B cell (primary cell): Measurements from ENCODE around the gene RNF166. TPM values are rescaled to one million over a fixed set of nuclear protein-coding genes. Genes with fewer than 3 reads are reported as not detected.

ENCODE experiments used
- ATAC-seq: fragments of 200-7000 bp; cut with Tn5 transposase; one replicate; pipeline ENCODE4 v1.10.0; 2021; ENCODE audit warnings: low read depth, mild to moderate bottlenecking, moderate number of reproducible peaks, moderate library complexity
- CTCF ChIA-PET: fragments of 350-600 bp; sonication (Branson Sonifier 250); formaldehyde crosslinking; loops from one replicate; lab custom pipeline; 2021; ENCODE audit warnings: antibody characterized with exemption, inconsistent platforms; lab: Charles Lee
- POLR2A ChIA-PET: fragments of 350-600 bp; sonication (Branson Sonifier 250); formaldehyde crosslinking; loops from one replicate; lab custom pipeline; 2021; ENCODE audit warnings: antibody characterized with exemption; lab: Charles Lee
- DNase-seq: peaks from one replicate; pipeline ENCODE4 v3.0.0; 2013
- H2AFZ ChIP-seq: 2 replicates; pipeline ENCODE4 v1.6.1; 2012; ENCODE audit warnings: mild to moderate bottlenecking, low read depth, low read length; ENCODE audit not compliant: insufficient read depth, poor library complexity, severe bottlenecking
- H3K27ac ChIP-seq, 2 donors: 1 replicate in 1 of 2; 2 replicates in 1 of 2; pipeline ENCODE4 v1.5.1; 2012 to 2013; ENCODE audit warnings: low read length in 2 of 2, mild to moderate bottlenecking in 2 of 2, moderate library complexity in 1 of 2
- H3K27me3 ChIP-seq, 4 experiments: fragments of 200-600 bp in 1 of 4; sonication (generic) in 1 of 4; replicated peaks in 1 of 4; 1 replicate in 2 of 4; 2 replicates in 2 of 4; pipeline versions ENCODE4 v1.6.1 to v1.7.0; 2013 to 2016; ENCODE audit warnings: low read length in 3 of 4, mild to moderate bottlenecking in 2 of 4, mixed read lengths in 1 of 4, moderate library complexity in 1 of 4; ENCODE audit not compliant: insufficient read depth in 4 of 4, control insufficient read depth in 3 of 4; ENCODE audit errors: control extremely low read depth in 1 of 4
- H3K36me3 ChIP-seq, 2 experiments: replicated peaks in 1 of 2; 1 replicate in 1 of 2; 2 replicates in 1 of 2; pipeline versions ENCODE4 v1.6.1 to v1.7.1; 2013; ENCODE audit warnings: low read length in 1 of 2; ENCODE audit not compliant: insufficient read depth in 2 of 2, control insufficient read depth in 1 of 2; ENCODE audit errors: control extremely low read depth in 1 of 2, extremely low read depth in 1 of 2
- H3K4me1 ChIP-seq, 2 donors: fragments of 200-600 bp in 1 of 2; sonication (generic) in 1 of 2; 1 replicate in 1 of 2; 2 replicates in 1 of 2; pipeline versions ENCODE4 v1.5.1 to v1.6.1; 2013 to 2017; ENCODE audit warnings: low read length in 2 of 2; ENCODE audit not compliant: control insufficient read depth in 2 of 2, insufficient read depth in 2 of 2
- H3K4me2 ChIP-seq: replicated peaks from 2 replicates; pipeline ENCODE3; 2012; ENCODE audit warnings: mild to moderate bottlenecking, low read depth, low read length; ENCODE audit not compliant: poor library complexity, severe bottlenecking
- H3K4me3 ChIP-seq, 5 experiments: fragments of 200-600 bp in 1 of 5; sonication (generic) in 1 of 5; 1 replicate in 3 of 5; 2 replicates in 2 of 5; pipeline versions ENCODE4 v1.5.1 to v1.7.0; 2011 to 2016; ENCODE audit warnings: low read length in 4 of 5, mild to moderate bottlenecking in 4 of 5, low read depth in 2 of 5, control low read depth in 1 of 5, moderate library complexity in 1 of 5; ENCODE audit not compliant: insufficient read depth in 1 of 5; ENCODE audit errors: control extremely low read depth in 1 of 5, extremely low read depth in 1 of 5
- H3K79me2 ChIP-seq: fragments of 200-600 bp; sonication (generic); one replicate; pipeline ENCODE4 v1.6.0; 2016; ENCODE audit warnings: low read length; ENCODE audit not compliant: control insufficient read depth, insufficient read depth
- H3K9ac ChIP-seq: fragments of 200-600 bp; sonication (generic); 2 replicates; pipeline ENCODE4 v1.6.1; 2017; ENCODE audit warnings: mild to moderate bottlenecking, low read length, moderate library complexity
- H3K9me3 ChIP-seq, 3 donors: one replicate each; pipeline versions ENCODE4 v1.6.1 to v1.7.1; 2013; ENCODE audit warnings: low read length in 2 of 3; ENCODE audit not compliant: control insufficient read depth in 2 of 3, insufficient read depth in 1 of 3; ENCODE audit errors: control extremely low read depth in 1 of 3
- H4K20me1 ChIP-seq: 2 replicates; pipeline ENCODE4 v1.6.0; 2012; ENCODE audit warnings: mild to moderate bottlenecking, low read length; ENCODE audit not compliant: insufficient read depth, control insufficient read depth, poor library complexity, severe bottlenecking
- H3K27ac Mint-ChIP-seq: one replicate; pipeline ENCODE4 v1.8.0; 2021; ENCODE audit warnings: mixed read lengths
- H3K27me3 Mint-ChIP-seq: one replicate; pipeline ENCODE4 v1.8.0; 2021; ENCODE audit warnings: mixed read lengths
- H3K4me1 Mint-ChIP-seq: one replicate; pipeline ENCODE4 v1.8.0; 2021; ENCODE audit warnings: mixed read lengths
- H3K4me3 Mint-ChIP-seq: one replicate; pipeline ENCODE4 v1.8.0; 2021; ENCODE audit warnings: mixed read lengths
- H3K9me3 Mint-ChIP-seq: one replicate; pipeline ENCODE4 v1.8.0; 2022; ENCODE audit warnings: mixed read lengths; ENCODE audit not compliant: insufficient read depth
- EZH2 ChIP-seq: IDR thresholded peaks from 2 replicates; pipeline ENCODE4 v1.6.1; 2012; ENCODE audit warnings: borderline replicate concordance, low read depth, mild to moderate bottlenecking, moderate library complexity, low read length; ENCODE audit not compliant: insufficient read depth, poor library complexity, severe bottlenecking
- WGBS: methylation state at CpG from one replicate; pipeline ENCODE4 v1.1.5; 2013; ENCODE audit warnings: missing lambda C conversion rate; ENCODE audit not compliant: insufficient coverage; 5-methylcytosine and 5-hydroxymethylcytosine counted together
- intact Hi-C: fragments of 100-400 bp; cut with micrococcal nuclease; formaldehyde crosslinking; loops from one replicate; pipeline ENCODE4 v1.10.0; 2022
- polyA plus RNA-seq: library from polyadenylated mRNA; depleted of rRNA; stranded (reverse); fragments of >200 nt; gene quantifications from 2 replicates; pipeline ENCODE4 v1.2.3, GENCODE V29; 2012
- total RNA-seq, 2 donors: library from RNA; stranded (reverse); fragments of 120-200 nt in 1 of 2; gene quantifications; 1 replicate in 1 of 2; 2 replicates in 1 of 2; pipeline versions ENCODE4 v1.2.3 to v1.2.4, GENCODE V29; 2013 to 2022
- TF ChIP-seq, protein P1 (sequence below): fragments of 200-600 bp; IDR thresholded peaks from one replicate; pipeline ENCODE4 v1.8.0; 2022; ENCODE audit warnings: antibody characterized with exemption, mild to moderate bottlenecking

The RNF166 gene
- total and polyA plus RNA-seq, 2 donors (not counting 1 experiment from before 2014, with no cell fraction given): 64.1 to 65.0 TPM

DNA sequence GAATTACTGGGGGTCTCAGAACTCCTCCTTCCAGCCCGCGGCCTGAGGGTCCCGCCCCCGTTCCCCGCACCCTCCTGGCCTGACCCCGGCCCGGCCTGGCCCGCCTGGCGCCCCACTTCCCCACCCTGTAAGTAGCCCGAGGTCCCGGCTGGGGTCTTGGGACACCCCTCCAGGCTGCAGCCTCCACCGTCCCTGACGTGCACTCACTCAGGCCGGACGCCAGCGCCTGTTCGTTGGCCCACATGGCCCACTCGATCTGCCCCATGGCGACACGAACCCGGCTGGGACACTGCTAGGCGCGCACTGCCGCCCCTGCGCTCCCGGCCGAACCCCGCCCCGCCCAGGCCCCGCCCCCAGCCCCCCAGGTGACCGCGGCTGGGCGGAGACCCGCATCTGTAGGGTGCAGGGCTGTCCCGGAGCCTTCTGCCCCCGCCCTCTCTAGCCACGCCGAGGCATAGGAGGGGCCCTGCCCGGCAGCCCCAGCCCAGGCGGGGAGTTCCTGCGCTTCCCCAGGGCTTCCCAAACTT, 55.4 kb downstream of the RNF166 start, which contains the start of gene CYBA:
Gene CYBA, minus strand, starts transcription at position 305 of the 527 bp plus-strand sequence. Its CDS starts 40 bp downstream, at position 265.
- no peaks in the 10 kb centered on the region for H3K9me3 ChIP-seq
- peak; percentile 77 for ATAC-seq
- TF ChIP-seq EZH2: no peak
- TF ChIP-seq, protein P1, sequence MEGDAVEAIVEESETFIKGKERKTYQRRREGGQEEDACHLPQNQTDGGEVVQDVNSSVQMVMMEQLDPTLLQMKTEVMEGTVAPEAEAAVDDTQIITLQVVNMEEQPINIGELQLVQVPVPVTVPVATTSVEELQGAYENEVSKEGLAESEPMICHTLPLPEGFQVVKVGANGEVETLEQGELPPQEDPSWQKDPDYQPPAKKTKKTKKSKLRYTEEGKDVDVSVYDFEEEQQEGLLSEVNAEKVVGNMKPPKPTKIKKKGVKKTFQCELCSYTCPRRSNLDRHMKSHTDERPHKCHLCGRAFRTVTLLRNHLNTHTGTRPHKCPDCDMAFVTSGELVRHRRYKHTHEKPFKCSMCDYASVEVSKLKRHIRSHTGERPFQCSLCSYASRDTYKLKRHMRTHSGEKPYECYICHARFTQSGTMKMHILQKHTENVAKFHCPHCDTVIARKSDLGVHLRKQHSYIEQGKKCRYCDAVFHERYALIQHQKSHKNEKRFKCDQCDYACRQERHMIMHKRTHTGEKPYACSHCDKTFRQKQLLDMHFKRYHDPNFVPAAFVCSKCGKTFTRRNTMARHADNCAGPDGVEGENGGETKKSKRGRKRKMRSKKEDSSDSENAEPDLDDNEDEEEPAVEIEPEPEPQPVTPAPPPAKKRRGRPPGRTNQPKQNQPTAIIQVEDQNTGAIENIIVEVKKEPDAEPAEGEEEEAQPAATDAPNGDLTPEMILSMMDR: no peak
- Mint-ChIP-seq H3K4me1 (peaks cover 43% of the 10 kb centered on the region), H3K27ac (peak within 1 kb of the TSS; percentile 98), H3K4me3 (peak within 1 kb of the TSS; percentile 96), H3K27me3 (no peaks in the 10 kb centered on the region), H3K9me3 (no peaks in the 10 kb centered on the region)
- H3K4me1 ChIP-seq: peaks cover 46 to 65% of the 10 kb centered on the region in 2 donors
- DNase-seq: peak; percentile 92
- ChIA-PET CTCF (interaction anchor here (1.2 to 2.9 kb wide), 5 partner anchors 14 to 165 kb away, joined by 3 to 7 read pairs (median 4); no protein-coding TSS in a partner anchor), POLR2A (interaction anchor here (1.0 to 3.4 kb wide), 7 partner anchors 11 to 55 kb away, joined by 3 to 32 read pairs (median 6); partner anchors contain the start of genes IL17C and MVD)
- peaks cover 56% of the 10 kb centered on the region for H3K79me2 ChIP-seq
- peaks cover 0 to 46% of the 10 kb centered on the region in 2 experiments for H3K36me3 ChIP-seq
- peaks cover 55% of the 10 kb centered on the region for H4K20me1 ChIP-seq
- peak within 1 kb of the TSS; percentile 73 to 98 (median 92) for H3K4me3 ChIP-seq
- WGBS: under 1% methylated on average over 36 of the region's 41 CpGs
- peak within 1 kb of the TSS; percentile 99 for H3K4me2 ChIP-seq
- intact Hi-C loops: loop anchor here (1.0 kb wide), 9 partner anchors 12 to 520 kb away; partner anchors contain the start of genes CDH15, CTU2, IL17C and MVD
- H2AFZ ChIP-seq: peak within 1 kb of the TSS; percentile 59
- peak within 1 kb of the TSS; percentile 92 for H3K9ac ChIP-seq
- no peaks in the 10 kb centered on the region for H3K27me3 ChIP-seq
- H3K27ac ChIP-seq: peak within 1 kb of the TSS; percentile 98 to 99
